GM21360 (cell line): ENCODE results near the gene NPHP4.
A peak's percentile ranks its signal among the peaks of the same experiment; 100 is the strongest.

Experiments used
- ATAC-seq: cut with Tn5 transposase; IDR thresholded peaks from one replicate; pipeline ENCODE4 v1.9.1; 2021; ENCODE audit warnings: mild to moderate bottlenecking, moderate library complexity; ENCODE audit not compliant: unreplicated experiment

Gene NPHP4

DNA sequence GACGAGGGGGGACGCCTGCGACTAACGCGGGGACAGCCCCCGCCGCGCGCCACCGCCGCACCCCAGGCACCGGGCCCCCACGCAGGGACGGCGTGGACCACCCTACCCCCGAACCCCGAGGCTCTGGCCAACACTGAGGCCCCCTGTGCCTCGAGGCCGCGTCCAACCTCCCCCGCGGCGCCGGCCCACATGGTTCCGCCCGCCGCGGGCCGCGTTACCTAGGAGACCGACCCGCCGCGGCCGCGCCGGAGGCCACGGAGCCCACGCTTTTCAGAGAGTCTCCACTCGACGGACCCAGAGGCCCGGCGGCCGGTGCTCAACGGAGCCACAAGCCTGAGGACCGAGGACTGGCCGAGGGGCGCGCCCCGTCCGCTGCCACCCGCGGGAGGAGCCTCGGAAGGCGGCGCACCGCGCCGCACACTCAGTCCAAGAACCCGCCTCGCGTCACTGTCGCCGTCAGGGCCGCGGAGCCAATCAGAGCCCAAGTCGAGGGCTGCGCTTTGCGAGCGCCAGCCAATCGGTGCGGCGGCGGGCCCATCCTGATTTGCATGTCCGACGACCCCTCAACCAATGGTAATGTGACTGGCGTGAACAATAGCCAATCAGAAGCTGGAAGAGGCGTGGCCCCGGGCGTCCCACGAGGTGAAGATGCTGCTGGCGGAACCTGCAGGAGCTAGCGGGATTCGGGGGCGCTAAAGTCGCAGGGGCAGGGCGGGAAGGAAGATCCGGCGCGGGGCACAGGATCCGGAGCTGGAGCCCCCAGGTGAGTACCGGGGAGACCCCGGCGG is at the start of gene NPHP4:
TSS of gene NPHP4 (minus strand) at position 400 of the 788 bp plus-strand sequence. CDS start 6,136 bp downstream, outside the sequence.
- peak; percentile 95 for ATAC-seq

DNA sequence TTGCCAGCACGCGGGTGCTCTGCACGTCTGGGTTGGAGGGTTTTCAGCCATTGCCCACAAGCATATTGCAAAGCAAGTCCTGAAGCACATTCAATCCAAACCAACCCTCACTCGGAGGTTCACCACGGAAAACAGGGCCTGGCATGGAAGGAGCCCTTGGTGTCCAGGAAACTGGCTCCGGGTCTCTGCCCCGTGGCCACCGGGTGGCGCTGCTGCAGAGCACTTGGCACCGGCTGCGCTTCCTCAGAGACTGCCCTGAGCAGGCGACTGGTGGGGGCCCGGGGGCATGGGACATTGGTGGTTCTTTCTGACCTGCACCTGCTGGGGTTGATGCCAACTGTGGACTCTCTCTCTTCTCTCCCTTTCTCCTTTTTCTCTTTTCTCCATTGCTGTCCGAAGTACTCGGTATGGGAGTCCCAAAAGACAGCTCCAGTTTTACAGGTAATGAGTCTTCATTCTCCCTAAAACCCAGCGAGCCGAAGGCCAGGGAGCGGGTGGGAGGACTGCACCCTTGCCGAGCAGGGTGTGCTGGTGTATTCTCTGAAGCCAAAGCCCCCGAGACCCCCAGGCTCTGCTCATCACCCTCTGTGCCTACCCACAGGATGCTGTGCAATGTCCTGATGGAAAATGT is 49.3 kb upstream of the NPHP4 start:
- ATAC-seq: no peak

DNA sequence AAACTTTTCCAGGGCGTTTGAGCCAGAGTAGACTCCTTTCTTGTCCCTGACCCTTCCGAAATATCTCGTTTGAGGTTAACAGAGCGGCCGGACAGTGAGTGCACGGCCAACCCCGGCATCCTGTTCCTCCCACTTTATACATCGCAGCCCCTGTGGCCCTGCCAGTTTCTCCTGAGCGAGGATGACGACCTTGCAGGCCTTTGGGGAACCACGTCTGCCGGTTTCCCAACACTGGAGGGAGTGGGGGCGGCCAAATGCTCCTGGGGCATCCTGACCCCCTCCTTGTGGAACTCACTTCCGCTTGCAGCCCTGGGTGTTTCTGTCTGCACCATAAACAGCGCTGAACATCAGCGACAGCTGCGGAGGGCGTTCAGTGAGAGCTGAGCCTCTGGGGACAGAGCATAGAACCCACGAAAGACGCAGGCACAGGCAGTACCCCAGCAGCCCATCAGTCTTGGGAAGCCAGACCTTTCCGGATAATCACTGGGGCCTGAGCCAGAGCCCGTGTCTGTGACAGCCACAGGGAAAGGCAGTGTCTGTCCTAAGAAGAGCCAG is 48.7 kb upstream of the NPHP4 start:
- no peak for ATAC-seq

DNA sequence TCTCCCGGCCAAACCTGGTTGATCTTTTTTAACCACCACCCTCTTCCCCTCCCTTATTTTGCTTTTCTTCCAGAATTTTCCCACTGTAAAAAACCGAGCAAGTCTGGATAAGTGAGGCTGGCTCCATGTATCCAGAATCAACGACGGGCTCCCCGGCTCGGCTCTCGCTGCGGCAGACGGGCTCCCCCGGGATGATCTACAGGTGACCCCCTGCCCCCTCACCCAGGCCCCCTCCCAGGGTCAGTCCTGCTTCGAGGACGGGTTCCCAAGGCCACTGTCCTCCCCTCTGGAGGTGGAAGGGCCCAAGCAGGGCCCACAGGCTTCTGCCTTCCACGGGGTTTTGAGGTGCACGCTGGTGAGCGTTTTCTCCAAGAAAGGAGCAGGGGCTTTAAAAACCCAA is 48.2 kb upstream of the NPHP4 start:
- no peak for ATAC-seq

DNA sequence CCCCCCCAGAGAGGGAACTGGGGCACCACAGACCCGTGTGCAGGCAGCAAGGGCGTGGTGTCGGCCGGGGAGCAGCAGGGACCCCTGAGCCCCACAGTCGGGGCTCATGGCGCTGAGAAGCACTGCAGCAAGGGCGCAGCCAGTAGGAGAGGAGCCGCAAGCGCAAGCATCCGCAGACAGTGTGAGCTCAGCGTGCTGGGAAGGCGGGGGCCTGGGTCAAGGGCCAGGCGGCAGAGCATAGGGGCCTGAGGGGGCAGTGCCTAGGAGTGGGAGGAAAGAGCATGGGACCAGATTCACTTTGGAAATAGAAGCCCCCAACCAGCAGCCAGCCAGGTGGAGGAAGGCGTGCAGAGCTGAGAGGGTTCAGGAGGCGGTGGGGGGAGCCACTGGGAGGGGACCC is 46.8 kb upstream of the NPHP4 start:
- no peak for ATAC-seq

DNA sequence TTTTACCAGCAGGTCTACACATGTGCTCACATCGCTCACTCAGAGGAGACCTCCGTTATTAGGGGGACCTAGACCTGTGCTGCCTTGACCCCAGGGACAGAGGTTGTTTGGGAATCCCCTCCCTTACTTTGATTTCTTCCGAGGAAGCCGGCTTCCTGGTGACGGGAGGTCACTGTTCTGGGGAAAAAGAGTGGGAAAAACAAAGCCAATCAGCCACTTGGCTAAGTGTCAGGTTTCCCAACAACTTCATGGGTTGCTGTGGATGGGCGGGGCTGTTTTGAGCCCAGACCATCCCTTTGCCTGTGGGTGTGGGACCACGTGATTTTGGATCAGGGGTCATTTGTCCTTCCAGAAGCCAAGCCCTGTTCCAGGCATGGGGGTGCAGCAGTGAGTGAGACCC is 46.4 kb upstream of the NPHP4 start:
- ATAC-seq: no peak

DNA sequence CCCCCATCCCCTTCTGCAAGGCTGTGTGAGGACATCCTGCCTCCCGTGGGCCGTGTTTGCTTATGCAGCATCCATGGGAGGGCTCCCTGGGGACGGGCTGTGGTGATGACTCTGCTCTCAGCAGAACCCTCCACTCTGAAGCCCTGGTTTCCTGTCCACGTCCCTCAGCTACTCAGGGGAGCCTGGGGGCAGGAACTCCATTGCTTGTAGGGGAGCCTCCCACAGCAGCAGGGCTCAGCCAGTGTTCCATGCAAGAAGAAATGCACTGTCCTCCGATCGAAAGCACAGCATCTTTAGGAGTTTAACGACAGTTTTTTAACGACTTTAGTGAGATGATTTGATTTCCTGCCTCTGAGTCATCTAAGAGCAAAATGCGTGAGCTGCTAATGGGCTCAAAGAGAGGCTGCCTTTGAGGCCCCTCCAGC is 45.1 kb upstream of the NPHP4 start:
- ATAC-seq: peak; percentile 57

DNA sequence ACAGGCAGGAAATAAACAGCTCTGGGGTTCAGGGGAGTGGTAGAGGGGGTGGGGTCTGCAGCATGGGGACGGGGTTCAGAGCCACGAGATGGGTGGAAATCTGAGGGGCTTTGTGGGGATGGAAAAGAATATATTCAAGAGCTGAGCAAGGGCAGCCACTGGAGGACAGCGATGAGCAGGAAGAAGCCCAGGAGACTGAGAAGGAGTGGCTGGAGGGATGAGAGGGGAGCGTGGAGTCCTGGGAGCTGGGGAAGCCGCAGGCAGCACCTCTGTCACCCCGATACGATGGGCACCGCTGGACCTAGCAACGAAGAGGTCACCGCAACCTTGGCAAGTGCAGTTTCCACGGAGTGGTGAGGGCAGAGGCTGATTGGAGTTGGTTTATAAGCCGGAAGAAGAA is 43.5 kb upstream of the NPHP4 start:
- no peak for ATAC-seq

DNA sequence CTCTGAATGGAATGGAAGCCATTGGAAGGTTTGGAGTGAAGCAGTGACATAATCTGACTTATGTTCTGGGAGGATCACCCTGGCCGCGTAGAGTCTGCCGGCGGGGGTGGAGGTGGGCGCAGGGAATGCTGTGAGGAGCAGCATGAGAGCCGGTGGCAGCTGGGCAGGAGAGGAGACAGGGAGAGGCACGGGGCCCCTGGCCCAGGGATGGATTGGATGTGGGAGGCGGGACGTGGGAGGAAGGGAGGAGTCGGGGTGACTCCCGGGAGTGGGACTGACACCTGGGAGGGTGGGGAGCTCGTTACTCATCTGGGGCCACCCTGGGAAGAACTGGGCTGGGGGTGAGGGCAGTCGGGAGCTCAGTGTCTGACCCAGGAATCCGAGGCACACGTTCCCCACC is 43.1 kb upstream of the NPHP4 start:
- no peak for ATAC-seq

DNA sequence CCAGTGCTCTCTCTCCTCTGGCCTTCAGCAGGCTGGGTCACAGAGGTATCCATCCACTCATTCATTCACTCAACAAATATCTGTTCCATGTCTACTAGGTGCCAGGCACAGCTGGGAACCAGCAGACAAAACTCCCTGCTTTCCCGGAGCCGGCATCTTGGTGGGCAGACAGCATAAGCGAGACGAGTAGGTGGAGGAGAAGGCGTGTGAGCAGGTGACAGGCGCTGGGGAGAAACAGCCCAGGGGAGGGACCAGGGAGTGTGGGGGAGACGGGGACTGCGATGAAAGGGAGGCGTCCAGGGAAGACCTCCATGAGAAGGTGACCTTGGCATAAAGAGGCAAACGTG is 42.5 kb upstream of the NPHP4 start:
- ATAC-seq: no peak

DNA sequence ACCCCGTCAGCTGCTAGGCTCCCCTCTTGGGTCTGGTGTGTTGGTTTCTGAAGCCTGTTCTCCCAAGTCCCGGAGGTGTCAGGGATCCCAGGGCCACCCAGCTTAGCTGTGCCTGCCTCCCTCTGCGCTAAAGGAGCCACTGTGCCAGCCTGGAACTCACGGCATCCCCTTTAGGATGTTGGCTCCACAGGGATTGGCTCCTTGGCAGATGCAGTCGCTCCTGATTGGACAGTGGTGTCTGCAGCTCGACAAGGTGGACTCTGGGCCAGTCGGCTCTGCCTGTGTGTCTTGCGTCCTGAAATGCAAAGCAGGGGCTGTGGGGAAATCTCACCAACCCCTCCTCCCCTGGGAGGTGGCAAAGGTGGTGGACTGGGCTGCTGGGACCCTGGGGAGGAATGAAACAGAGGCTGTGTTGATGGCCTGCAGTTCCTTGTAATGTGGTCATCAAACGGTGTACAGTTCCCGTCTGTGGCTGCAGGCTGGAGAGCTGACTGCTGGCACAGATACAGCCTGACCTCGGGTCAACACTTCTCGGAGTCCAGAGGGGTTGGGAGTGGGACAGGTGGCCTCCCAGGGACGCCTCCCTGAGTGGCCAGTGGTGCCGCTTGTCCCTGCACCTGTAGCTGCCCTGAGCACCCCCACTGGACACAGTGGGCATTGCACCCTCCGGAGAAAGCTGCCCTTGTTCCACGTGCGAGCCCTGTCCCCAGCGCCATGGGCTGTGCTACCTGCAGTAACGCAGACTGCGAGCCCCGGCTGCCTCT is 41.9 kb upstream of the NPHP4 start:
- ATAC-seq: no peak

DNA sequence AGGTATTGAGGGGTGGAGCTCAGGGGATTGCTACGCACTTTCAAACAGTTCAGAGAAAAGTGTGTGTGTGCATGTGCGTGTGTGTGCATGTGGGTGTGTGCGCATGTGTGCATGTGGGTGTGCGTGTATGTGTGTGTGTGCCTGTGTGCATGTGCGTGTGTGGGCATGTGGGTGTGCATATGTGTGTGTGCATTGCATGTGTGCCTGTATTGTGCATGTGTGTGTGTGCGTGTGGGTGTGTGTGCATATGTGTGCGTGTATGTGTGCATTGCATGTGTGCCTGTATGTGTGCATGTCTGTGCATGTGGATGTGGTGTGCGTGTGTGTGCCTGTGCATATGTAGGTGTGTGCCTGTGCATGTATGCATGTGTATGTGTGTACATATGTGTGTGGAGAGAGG is 40.9 kb upstream of the NPHP4 start:
- no peak for ATAC-seq

DNA sequence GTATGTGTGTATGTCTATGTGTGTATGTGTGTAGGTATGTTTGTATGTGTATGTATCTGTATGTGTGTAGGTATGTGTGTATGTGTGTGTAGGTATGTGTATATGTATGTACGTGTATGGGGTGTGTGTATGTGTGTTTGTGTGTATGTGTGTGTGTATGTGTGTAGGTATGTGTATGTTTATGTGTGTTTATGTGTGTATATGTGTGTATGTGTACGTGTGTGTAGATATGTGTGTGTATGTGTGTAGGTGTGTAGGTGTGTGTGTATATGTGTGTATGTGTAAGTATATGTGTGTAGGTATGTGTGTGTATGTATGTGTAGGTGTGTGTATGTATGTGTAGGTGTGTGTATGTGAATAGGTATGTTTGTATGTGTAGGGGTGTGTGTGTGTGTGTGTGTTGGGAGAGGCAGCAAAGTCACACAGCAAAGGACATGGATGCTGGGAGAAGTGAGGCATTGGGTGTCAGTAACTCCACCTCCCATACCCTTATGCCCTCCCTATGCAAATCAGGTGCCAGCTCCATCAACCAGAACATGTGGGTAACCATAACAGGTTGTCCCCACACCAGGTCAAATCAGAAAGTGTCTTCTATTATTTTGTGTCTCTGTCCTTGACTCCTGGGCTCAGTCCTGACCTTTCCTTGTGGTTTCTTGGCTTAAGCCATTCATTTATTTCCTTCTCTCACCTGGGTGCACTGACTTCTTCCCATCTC is 38.5 kb upstream of the NPHP4 start:
- ATAC-seq: no peak

DNA sequence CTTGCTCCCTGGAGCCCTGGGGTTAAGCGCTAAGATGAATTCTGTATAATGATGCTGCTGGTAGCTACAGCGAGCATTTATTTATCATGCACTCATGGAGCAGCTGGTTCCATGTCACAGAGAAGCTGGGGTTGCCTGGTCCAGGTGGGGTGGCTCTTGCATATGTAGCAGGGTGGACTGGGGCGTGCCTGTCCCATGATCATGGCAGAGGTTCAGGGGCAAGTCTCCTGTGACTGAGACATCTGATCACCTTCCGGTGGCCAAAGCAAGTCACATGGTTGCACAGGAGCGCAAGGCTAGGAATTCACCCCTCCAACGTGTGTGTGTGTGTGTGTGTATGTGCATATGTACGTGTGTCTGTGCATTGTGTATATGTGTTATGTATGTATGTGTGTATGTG is 37.9 kb upstream of the NPHP4 start:
- no peak for ATAC-seq

DNA sequence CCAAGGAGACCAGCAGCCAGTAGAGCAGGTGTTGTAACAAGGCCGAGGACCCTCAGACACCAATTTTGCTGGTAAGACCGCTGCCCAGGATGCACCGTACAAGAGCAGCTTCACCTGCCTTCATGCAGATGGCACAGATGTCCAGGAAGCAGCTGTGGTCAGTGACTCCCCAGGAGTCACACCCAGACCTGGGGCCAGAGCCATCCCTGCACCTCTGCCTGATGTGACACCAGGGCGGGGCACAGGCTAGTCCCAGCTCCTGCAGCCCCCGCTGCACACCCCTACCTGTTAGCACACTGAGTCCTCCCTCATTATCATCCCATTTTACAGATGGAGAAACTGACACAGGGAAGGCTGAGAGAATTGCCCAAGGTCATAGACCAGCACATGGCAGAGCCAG is 37.1 kb upstream of the NPHP4 start:
- ATAC-seq: no peak

DNA sequence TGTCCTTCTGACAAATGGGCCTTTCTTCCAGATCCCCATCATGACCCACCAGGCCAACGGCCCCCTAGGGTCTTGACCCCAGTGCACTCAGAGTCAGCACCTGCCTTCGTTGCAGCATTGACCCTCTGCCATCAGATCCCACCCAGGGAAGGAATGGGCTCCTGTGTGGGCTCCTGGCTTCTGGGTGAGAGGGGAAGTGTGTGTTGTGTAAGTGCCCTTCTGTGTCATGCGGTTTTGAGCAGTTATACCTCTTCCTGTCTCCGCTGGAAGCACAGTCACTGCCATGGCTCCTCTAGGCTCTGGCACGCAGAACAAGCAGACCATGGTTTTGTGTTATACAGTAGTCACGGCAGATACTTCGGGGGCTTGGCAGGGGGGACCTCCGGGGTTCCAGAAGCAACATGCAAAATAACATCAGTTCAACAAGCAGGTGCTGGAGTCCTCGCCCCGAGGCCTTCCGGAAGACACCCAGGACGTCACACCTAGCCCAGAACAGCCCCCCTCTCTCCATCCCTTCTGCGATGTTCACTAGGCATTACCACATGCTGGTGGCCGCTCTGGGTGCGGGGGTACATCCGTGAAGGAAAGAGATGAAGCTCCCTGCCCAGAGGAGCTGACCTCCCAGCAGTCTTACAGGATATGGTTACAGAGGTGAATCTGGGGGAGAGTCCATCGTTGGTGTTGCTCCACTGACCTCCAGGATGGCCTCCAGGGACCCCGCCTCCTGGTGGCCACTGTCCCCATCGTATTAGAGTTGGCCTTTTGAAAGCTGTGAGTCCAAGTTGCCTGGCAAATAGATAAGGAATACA is 36.0 kb upstream of the NPHP4 start:
- no peak for ATAC-seq

DNA sequence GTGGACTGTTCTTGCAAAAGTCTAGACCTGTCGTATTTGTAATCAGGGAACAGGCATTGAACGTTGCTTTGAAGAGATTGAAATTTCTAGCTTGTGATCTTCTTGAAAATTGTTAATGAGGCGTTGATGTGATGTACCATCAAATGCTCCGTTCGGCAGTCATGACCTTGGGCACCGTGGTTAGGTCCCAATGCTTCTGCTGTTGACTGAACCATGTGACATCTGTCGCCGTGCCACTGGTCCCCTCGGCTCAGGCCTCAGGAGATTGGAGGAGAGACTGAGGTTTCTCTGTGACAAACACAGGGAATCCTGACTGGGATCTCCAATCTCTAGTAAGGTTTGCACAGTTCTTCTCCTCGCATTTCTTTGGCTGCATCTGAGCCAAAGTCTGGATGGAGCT is 35.4 kb upstream of the NPHP4 start:
- no peak for ATAC-seq

DNA sequence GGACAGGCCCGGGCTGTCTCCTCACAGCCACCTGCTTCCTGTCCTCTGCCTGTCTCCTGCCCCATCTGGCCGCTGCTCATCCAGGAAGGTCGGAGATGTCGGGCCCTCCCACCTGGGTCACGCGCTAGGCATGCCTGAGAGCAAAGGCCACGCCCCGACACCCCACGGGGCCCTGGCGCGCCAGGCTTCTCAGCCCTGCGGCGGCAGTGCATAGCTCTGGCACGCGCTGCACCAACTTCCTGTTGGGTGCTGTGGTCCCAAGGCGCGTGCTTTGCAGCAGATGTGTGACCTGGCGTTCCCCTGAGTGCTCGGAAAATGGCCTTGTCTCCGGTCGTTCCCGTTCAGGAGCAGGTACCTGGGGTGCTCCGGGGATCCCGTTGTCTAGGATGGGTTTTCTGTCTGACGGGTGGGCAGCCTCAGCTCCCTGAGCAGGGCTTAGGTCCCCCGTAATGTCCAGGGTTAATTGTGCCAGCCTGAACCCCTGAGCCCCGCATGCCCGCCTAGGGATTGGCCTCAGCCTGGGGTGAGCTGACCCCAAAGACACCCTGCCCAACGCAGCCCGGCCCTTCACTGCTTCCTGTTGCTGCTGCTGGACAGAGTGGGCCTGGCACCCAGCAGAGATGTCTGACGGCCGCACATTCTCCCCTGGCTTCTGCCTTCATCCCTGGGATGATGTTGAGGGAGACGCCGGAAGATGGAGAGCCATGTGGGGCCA is 34.0 kb upstream of the NPHP4 start:
- ATAC-seq: peak; percentile 81

DNA sequence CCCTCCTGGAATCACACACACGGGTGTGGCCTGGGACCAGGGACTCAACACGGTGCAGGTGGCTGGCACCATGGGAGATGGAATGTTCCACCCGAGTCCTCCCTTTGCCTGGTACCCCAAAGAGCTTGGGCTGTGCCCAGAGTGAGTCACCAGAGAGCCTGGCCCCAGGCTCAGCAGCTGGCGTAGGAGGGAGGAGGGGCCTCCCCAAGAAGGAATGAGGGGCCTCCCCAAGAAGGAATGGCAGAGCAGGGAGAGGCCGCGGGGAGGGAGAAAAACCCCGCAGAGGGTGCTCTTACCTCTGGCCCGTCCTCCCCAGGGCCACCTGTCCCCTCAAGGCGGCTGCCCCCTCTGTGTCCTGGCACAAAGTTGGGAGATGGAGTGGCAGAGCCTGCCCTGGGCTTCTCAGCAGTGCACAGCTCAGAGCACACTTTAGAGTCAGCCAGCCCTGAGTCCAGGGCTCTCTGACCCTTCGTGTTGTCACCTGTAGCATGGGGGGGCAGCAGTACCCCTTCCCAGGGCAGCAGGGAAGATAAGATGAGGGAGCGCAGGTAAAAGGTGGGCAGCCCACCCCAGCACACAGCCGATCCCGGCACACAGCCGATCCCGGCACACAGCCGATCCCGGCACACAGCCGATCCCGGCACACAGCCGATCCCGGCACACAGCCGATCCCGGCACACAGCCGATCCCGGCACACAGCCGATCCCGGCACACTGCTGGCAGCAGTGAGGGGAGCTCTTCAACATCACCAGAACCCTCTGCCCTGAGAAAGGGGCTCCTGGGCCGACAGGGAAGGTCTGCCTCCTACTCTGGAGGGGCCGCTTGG is 33.3 kb upstream of the NPHP4 start:
- no peak for ATAC-seq
